ENCODE data around the gene PRAMEF25. TPM values are rescaled to one million over a fixed set of nuclear protein-coding genes. Genes with fewer than 3 reads are reported as not detected.
"Not testable (repeated sequence)": the region's sequence is repeated elsewhere in the genome, so short reads cannot be mapped to it uniquely, and the experiment has no call there.

The PRAMEF25 gene
- total RNA-seq (2021): not detected in 3 replicates
- not detected for Bru-seq, nascent RNA
- long read RNA-seq, experiment 1: 0 reads
- long read RNA-seq, experiment 2: 0 reads
- long read RNA-seq, experiment 3: 0 reads

DNA sequence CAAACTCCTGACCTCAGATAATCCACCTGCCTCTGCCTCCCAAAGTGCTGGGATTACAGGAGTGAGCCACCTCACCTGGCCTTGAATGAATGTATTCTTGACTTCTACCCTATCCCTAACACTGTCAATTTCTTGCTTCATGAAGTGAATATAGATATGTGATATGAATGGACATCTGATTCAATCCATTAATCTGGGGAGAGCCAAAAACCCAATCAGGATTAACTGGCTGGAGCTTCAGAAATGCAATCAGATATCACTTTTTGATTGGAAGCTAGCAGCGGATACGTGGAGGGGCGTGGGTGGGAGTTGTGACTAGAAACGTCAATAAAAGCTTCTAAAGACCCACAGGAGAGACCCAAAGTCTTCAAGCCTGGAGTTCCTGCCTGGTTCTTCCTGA lies at the start of gene PRAMEF25:
Gene PRAMEF25 (plus strand): TSS at position 301 of the 400 bp plus-strand sequence. CDS start 2,920 bp downstream, outside the sequence.
- H3K36me3 Mint-ChIP-seq; H3K4me3 Mint-ChIP-seq; H3K4me1 Mint-ChIP-seq; POLR2A ChIA-PET; CTCF ChIA-PET; ATAC-seq; H3K9me3 Mint-ChIP-seq; H3K27ac Mint-ChIP-seq; DNase-seq (ENCODE audit: low spot score); H3K27me3 Mint-ChIP-seq (ENCODE audit: low read depth): not testable (repeated sequence)

DNA sequence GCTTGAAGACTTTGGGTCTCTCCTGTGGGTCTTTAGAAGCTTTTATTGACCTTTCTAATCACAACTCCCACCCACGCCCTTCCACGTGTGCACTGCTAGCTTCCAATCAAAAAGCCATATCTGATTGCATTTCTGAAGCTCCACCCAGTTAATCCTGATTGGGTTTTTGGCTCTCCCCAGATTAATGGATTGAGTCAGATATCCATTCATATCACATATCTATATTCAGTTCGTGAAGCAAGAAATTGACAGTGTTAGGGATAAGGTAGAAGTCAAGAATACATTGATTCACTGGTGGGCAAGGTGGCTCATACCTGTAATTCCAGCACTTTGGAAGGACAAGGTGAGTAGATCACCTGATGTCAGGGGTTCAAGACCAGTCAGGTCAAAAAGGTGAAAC lies 14.1 kb upstream of the PRAMEF25 start, which contains the start of gene PRAMEF27:
Gene PRAMEF27 (minus strand): TSS at position 101 of the 400 bp plus-strand sequence. CDS start 2,916 bp downstream, outside the sequence.
- H3K27me3 Mint-ChIP-seq (ENCODE audit: low read depth); CTCF ChIA-PET; POLR2A ChIA-PET; H3K4me3 Mint-ChIP-seq; DNase-seq (ENCODE audit: low spot score); H3K36me3 Mint-ChIP-seq; H3K4me1 Mint-ChIP-seq; ATAC-seq; H3K9me3 Mint-ChIP-seq; H3K27ac Mint-ChIP-seq: not testable (repeated sequence)

DNA sequence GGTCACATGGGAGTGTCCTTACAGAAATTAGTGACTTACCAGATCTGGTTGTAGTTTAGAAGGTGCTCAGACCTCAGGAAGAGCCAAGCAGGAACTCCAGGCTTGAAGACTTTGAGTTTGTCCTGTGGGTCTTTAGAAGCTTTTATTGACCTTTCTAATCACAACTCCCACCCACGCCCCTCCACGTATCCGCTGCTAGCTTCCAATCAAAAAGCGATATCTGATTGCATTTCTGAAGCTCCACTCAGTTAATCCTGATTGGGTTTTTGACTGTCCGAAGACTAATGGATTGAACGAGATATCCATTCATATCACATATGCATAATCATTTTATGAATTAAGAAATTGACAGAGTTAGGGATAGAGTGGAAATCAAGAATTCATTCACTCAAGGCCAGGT lies 46.2 kb downstream of the PRAMEF25 start, which contains the start of gene HNRNPCL2:
Gene HNRNPCL2 (minus strand): TSS at position 101 of the 400 bp plus-strand sequence. CDS start 454 bp downstream, outside the sequence.
- Mint-ChIP-seq H3K9me3 (peaks cover 84% of the 10 kb centered on the region), H3K36me3 (peaks cover 74% of the 10 kb centered on the region)
- H3K27ac Mint-ChIP-seq; H3K4me3 Mint-ChIP-seq; CTCF ChIA-PET; DNase-seq (ENCODE audit: low spot score); POLR2A ChIA-PET; H3K27me3 Mint-ChIP-seq (ENCODE audit: low read depth); H3K4me1 Mint-ChIP-seq; ATAC-seq: not testable (repeated sequence)

Other genes starting within 250 kb of the PRAMEF25 start
- not detected in 3 replicates for gene PRAMEF11, start 239.4 kb upstream of the PRAMEF25 start, total RNA-seq (2021)
- not detected in 3 replicates for gene HNRNPCL1, start 222.1 kb upstream of the PRAMEF25 start, total RNA-seq (2021)
- not detected in 3 replicates for gene PRAMEF2, start 213.7 kb upstream of the PRAMEF25 start, total RNA-seq (2021)
- not detected in 3 replicates for gene PRAMEF4, start 184.6 kb upstream of the PRAMEF25 start, total RNA-seq (2021)
- gene PRAMEF10, start 172.5 kb upstream of the PRAMEF25 start, total RNA-seq (2021): not detected in 3 replicates
- gene PRAMEF7, start 154.2 kb upstream of the PRAMEF25 start, total RNA-seq (2021): not detected in 3 replicates
- not detected in 3 replicates for gene PRAMEF6, start 123.2 kb upstream of the PRAMEF25 start, total RNA-seq (2021)
- not detected in 3 replicates for gene PRAMEF27, start 14.2 kb upstream of the PRAMEF25 start, total RNA-seq (2021)
- not detected in 3 replicates for gene HNRNPCL3, start 10.0 kb upstream of the PRAMEF25 start, total RNA-seq (2021)
- not detected in 3 replicates for gene HNRNPCL2, start 46.1 kb downstream of the PRAMEF25 start, total RNA-seq (2021)
- not detected in 3 replicates for gene PRAMEF26, start 85.2 kb downstream of the PRAMEF25 start, total RNA-seq (2021)
- not detected in 3 replicates for gene HNRNPCL4, start 94.9 kb downstream of the PRAMEF25 start, total RNA-seq (2021)
- not detected in 3 replicates for gene PRAMEF9, start 101.1 kb downstream of the PRAMEF25 start, total RNA-seq (2021)
- gene PRAMEF13, start 130.6 kb downstream of the PRAMEF25 start, total RNA-seq (2021): not detected in 3 replicates
- not detected in 3 replicates for gene PRAMEF18, start 155.4 kb downstream of the PRAMEF25 start, total RNA-seq (2021)
- gene PRAMEF5, start 183.4 kb downstream of the PRAMEF25 start, total RNA-seq (2021): not detected in 3 replicates
- gene PRAMEF8, start 214.4 kb downstream of the PRAMEF25 start, total RNA-seq (2021): not detected in 3 replicates
- not detected in 3 replicates for gene PRAMEF33, start 232.8 kb downstream of the PRAMEF25 start, total RNA-seq (2021)
- gene PRAMEF15, start 244.8 kb downstream of the PRAMEF25 start, total RNA-seq (2021): not detected in 3 replicates

Measured in WTC11 (cell line).